GM18511 (cell line): ENCODE measurements around the gene NPM1.

Source experiments
- ATAC-seq: cut with Tn5 transposase; IDR thresholded peaks from one replicate; pipeline ENCODE4 v1.9.1; 2021; ENCODE audit warnings: mild to moderate bottlenecking, moderate library complexity; ENCODE audit not compliant: unreplicated experiment

NPM1 gene

GRCh38 chr5:171445644-171446516 is 58.2 kb downstream of the NPM1 start:
- no peak for ATAC-seq

DNA sequence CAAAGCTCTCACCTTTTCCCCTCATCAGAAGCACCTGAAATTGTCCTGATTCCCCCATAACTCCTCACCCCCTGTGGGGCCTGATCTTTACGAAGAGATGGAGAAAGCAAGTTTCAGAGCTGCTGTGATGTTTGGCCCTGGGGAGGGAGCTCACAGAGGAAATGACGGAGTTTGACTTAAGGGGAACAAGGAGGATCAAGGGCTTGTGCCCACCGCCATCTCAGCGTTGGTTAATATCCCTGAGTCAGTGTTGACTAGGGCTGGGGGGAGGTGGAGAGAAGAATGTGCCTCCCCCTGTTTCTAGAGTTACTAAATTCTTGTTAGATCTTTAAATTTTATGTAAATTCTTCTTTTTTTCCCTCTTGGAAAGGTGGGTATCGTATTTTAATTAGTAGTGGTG is 59.6 kb downstream of the NPM1 start:
- no peak for ATAC-seq

- ATAC-seq = no peak
Measured at GRCh38 chr5:171449426-171449825, 61.8 kb downstream of the NPM1 start.

DNA sequence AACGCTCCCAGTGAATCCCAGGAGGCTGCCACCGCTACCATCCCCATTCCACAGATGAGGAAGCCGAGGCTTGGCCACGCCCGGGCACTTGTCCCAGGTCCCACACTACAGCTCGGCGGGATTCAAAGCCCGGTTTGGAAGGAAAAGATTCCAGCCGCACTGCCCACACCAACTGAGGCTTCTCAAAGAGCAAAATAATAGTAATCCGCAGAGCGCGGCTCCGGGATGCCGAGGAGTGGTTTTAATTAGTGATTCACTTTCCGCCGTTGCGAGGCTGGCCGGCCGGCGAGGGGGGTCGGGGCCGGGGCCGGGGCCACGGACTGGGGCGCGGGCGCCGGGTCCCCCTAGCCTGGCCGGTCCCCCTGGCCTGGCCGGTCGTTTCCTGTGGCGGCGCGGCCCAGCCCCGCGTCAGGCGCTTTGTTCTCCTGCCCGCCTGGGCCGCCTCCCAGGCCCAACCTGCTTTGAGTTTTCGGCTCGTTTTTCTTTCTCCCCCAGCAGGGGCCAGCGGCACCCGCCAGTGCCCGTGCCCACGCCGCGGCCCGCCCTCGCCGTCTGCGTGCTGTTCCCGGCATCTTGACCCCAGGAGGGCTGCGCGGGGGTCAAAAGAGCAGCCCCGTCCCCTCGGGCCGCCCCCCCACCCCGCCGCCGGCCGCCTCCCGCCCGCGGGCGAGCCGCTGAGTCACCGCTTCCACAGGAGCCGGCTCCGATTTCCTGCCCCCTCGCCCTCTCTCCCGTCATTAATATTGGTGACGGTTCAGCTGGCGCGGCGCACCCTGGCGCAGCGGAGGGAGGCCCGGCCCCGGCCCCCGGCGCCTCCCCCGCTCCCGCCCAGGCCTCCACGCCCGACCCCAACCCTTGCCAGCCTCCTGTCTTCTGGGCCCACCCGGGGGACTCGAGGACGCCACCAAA is 63.0 kb downstream of the NPM1 start:
- no peak for ATAC-seq

DNA sequence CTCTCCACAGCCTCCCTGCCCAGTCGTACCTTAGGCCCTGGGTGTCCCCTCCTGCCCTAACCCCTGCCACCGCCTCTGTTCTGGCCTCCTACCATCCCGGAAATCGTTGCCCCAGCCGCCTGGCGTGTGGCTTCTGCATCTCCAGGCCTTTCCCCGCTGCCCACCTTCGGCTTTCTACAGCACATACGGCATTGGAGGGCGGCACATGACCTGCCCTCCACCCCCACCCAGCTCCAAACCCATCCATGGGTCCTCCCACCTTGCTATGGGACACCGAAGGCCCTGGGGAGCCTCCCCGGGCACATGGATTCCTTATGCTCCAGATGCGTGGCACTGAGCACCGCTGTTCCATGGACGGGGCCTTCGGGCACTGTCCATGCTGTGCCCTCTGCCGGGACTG is 63.8 kb downstream of the NPM1 start:
- ATAC-seq = no peak

GRCh38 chr5:171453056-171453725 is 65.5 kb downstream of the NPM1 start:
- no peak for ATAC-seq

GRCh38 chr5:171453988-171454387 is 66.3 kb downstream of the NPM1 start:
- ATAC-seq = no peak

DNA sequence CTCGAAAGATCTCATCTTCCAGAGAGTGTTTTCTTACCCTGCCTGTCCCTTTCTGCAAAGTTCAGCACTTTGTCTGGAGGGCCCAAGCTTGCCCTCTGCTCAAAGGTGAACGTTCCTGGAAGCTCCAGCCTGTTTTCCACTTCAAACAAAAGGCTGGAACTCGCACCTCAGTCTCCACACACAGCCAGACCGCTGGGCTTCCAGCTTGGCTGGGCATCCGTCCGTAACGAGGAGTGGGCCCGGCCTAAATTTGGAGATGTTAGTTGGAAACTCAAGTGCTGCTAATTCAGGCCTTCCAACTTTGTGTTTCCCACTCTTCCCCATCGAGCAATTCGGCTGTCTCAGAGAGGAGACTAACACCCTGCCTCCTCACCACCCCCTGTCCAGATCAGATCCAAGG is 66.9 kb downstream of the NPM1 start:
- no peak for ATAC-seq

DNA sequence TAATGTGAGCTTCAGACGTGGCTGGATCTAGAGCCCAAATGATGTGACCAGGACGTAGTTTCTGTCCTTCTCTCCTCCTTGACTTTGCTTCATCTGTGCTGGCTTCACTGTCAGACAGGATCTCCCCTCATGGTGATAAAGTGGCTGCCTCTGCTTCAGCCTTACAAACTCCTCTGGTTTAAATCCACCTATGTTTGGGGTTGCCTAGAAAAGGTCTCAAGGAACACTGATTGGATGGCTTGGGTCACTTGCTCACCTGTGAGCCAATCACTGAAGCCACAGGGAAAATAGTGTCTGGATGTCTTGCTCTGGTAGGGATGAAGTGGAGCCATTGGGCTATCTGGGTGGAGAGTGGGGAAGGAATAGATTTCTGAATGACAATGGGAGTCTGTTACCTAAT is 67.9 kb downstream of the NPM1 start:
- ATAC-seq = no peak

GRCh38 chr5:171457208-171457981 is 69.7 kb downstream of the NPM1 start:
- ATAC-seq = no peak

DNA sequence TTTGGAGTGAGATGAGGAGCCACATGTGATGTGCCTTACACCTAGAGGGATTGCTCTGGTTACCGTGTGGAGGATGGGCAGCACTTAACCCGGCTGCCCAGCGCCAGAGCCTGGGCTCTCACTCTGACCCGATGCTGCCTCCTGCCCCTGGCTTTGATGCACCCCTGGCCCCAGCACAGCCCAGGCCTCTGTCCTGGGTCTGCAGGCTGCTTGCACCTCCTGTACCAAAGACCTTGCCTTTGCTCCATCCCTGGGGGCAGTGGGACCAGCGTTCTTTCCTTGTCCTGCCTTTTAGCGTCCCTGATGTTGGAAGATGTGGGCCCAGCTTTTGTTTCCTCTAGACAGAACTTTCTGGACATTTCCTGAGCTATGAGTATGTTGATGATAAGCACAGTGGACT is 72.2 kb downstream of the NPM1 start:
- no peak for ATAC-seq
